Right atrium auricular region (tissue), 2 donors: ENCODE data around the gene COG5. TPM values are rescaled to one million over a fixed set of nuclear protein-coding genes. Genes with fewer than 3 reads are reported as not detected.

Experiments used
- DNase-seq: peaks from one replicate; pipeline ENCODE4 v3.0.0-alpha.2; 2019; ENCODE audit warnings: low spot score
- H3K27ac ChIP-seq, 2 donors: fragments of 200-600 bp; sonication (generic); 1 replicate in 1 of 2; 2 replicates in 1 of 2; pipeline ENCODE4 v1.5.1; 2016 to 2019
- H3K27me3 ChIP-seq, 2 donors: fragments of 200-600 bp; sonication (generic); one replicate each; pipeline versions ENCODE4 v1.5.1 to v1.6.0; 2017 to 2019
- H3K36me3 ChIP-seq: fragments of 200-600 bp; sonication (generic); one replicate; pipeline ENCODE4 v1.5.1; 2016
- H3K4me1 ChIP-seq, 2 donors: fragments of 200-600 bp; sonication (generic); one replicate each; pipeline versions ENCODE4 v1.5.1 to v1.6.0; 2017 to 2019
- H3K4me3 ChIP-seq, 2 donors: fragments of 200-600 bp; sonication (generic); 1 replicate in 1 of 2; 2 replicates in 1 of 2; pipeline ENCODE4 v1.5.1; 2017 to 2019; ENCODE audit warnings: mild to moderate bottlenecking in 1 of 2, moderate library complexity in 1 of 2
- H3K9me3 ChIP-seq, 2 donors: fragments of 200-600 bp; sonication (generic); one replicate each; pipeline ENCODE4 v1.5.1; 2019
- total RNA-seq, 2 donors: library from RNA; depleted of rRNA; stranded (reverse); fragments of >200 nt; gene quantifications; one replicate each; pipeline ENCODE4 v1.1.0, GENCODE V29; 2016
- TF ChIP-seq, protein P1 (sequence below), 2 donors: fragments of 200-600 bp; sonication (generic); IDR thresholded peaks; one replicate each; pipeline ENCODE4 v1.5.1; 2019; ENCODE audit warnings: antibody characterized with exemption in 2 of 2

Gene COG5
- total RNA-seq, 2 donors from 2014 or later, result 28.0 to 31.8 TPM

DNA sequence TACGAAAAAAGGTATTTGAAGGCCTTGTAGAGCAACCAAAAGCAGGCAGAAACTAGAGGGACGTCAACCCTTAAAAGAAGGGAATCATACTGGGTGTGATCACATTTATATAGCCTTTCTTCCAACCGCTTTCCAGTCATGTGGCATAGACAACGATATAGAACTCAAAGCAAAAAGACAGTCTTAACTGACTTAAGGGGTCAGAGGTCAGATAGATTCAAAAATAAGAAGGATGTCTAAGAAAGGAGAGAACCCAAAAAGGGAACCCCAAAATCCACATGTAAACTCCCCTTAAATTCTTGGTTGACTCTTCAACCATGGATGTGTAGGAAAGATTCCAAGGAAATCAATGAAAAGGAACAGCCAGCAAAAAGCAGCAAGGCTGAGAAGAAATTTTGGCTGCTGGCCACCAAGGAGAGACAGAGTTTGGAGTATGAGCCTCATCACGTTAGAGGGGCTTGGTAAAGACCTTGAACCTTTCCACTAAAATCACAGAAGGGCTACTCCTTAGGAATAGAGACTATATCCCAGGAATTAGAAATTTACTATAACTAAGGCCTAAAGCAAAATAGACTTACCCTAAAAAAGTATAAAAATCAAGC lies 24.9 kb upstream of the COG5 start:
- H3K4me3 ChIP-seq, result no peak overlapping the region
- H3K9me3 ChIP-seq, result no peaks in the 10 kb centered on the region
- H3K4me1 ChIP-seq, result no peaks in the 10 kb centered on the region
- TF ChIP-seq, protein P1, sequence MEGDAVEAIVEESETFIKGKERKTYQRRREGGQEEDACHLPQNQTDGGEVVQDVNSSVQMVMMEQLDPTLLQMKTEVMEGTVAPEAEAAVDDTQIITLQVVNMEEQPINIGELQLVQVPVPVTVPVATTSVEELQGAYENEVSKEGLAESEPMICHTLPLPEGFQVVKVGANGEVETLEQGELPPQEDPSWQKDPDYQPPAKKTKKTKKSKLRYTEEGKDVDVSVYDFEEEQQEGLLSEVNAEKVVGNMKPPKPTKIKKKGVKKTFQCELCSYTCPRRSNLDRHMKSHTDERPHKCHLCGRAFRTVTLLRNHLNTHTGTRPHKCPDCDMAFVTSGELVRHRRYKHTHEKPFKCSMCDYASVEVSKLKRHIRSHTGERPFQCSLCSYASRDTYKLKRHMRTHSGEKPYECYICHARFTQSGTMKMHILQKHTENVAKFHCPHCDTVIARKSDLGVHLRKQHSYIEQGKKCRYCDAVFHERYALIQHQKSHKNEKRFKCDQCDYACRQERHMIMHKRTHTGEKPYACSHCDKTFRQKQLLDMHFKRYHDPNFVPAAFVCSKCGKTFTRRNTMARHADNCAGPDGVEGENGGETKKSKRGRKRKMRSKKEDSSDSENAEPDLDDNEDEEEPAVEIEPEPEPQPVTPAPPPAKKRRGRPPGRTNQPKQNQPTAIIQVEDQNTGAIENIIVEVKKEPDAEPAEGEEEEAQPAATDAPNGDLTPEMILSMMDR (IDR thresholded peaks at IDR 0.05), result no peak
- H3K27ac ChIP-seq, result no peak overlapping the region
- peaks cover 9% of the 10 kb centered on the region for H3K36me3 ChIP-seq
- no peaks in the 10 kb centered on the region for H3K27me3 ChIP-seq
- no peak for DNase-seq

- peaks cover 9% of the 10 kb centered on the region for H3K36me3 ChIP-seq
- H3K4me1 ChIP-seq, result peaks cover 0 to 14% of the 10 kb centered on the region in 2 donors
Observed at GRCh38 chr7:107584716-107585115, 21.0 kb upstream of the COG5 start.

GRCh38 chr7:107582875-107583274 lies 19.2 kb upstream of the COG5 start:
- TF ChIP-seq, protein P1 (IDR thresholded peaks at IDR 0.05), result no peak
- H3K9me3 ChIP-seq, result no peaks in the 10 kb centered on the region
- no peak overlapping the region for H3K4me3 ChIP-seq
- H3K27ac ChIP-seq, result no peak overlapping the region
- no peak for DNase-seq
- H3K27me3 ChIP-seq, result no peaks in the 10 kb centered on the region
- peaks cover 9% of the 10 kb centered on the region for H3K36me3 ChIP-seq
- peaks cover 0 to 21% of the 10 kb centered on the region in 2 donors for H3K4me1 ChIP-seq

More at GRCh38 chr7:107584716-107585115, 21.0 kb upstream of the COG5 start:
- Histone ChIP-seq H3K9me3 (no peaks in the 10 kb centered on the region), H3K27me3 (no peaks in the 10 kb centered on the region), H3K4me3 (no peak overlapping the region), H3K27ac (no peak overlapping the region)
- TF ChIP-seq, protein P1 (IDR thresholded peaks at IDR 0.05), result no peak
- no peak for DNase-seq

DNA sequence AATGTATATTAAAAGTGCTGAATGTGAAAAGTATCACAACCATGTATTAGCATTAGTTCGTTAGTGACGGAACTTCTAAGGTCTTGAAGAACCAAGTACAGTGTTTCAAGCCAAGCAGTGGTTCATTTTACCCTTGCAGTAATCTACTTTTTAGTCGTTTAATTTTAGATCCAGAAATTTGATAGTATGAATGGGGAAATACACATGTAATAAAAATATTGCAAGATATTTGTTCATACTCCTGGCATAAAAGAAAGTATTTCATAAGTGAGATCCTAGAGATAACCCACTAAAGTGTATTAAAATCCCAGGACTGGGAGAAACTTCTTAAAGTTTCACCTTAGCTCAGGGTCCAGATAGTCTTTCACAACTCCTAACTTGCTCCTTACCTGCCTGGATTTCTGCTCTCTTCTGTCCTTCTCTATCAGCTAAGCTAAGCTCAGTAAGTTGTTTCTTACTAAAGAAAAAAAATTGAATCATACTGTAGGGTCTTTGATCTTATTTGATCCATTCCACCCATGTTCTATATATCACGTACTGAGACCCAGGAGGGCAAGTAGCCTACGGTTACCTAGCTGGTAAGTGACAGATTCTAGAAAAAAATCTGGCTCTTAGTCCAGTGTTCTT lies 17.8 kb upstream of the COG5 start:
- Histone ChIP-seq H3K9me3 (no peaks in the 10 kb centered on the region), H3K27ac (peak overlapping the region; percentile 97 to 98), H3K27me3 (no peaks in the 10 kb centered on the region), H3K4me1 (peaks cover 0 to 21% of the 10 kb centered on the region in 2 donors), H3K36me3 (peaks cover 9% of the 10 kb centered on the region), H3K4me3 (peak overlapping the region; percentile 80 to 92)
- TF ChIP-seq, protein P1 (IDR thresholded peaks at IDR 0.05), result no peak
- no peak for DNase-seq

DNA sequence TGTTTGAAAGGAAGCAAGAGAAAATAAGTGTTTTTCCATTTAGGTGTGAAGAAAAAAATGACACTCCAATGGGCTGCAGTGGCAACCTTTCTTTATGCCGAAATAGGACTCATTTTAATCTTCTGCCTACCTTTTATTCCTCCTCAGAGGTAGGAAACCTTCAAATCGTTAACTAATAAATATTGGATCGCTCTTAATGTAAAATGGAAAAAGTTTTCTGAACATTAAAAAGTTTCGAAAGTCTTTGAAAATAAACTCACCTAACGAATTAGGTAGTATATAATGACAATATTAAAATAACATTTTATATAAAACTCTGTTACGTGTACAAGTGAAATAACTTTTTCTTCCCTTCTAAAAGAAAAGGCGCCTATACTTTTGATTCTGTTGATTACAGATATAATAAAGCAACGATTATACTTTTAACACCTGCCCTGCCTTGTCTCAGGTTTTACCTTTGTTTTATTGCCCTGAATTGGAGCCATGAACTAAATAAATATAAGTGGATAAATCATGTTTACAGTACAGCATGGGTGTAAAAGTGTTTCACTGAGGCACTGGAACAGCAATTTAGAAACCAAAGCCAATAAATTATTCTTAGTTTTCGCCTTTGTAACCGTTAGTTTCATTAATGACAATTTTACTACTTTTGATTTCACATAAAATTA lies 17.1 kb upstream of the COG5 start:
- no peaks in the 10 kb centered on the region for H3K27me3 ChIP-seq
- H3K4me1 ChIP-seq, result peaks cover 0 to 21% of the 10 kb centered on the region in 2 donors
- H3K36me3 ChIP-seq, result peaks cover 9% of the 10 kb centered on the region
- H3K9me3 ChIP-seq, result no peaks in the 10 kb centered on the region
- TF ChIP-seq, protein P1 (IDR thresholded peaks at IDR 0.05), result no peak
- DNase-seq, result no peak
- H3K4me3 ChIP-seq, result peak overlapping the region; percentile 80 to 92
- H3K27ac ChIP-seq, result peak overlapping the region; percentile 97 to 98
